Mesenchymal stem cell (in vitro differentiated cells and primary cell): Measurements from ENCODE around the gene NAP1L4.

Experiments
- DNase-seq: peaks from one replicate; pipeline ENCODE4 v3.0.0-alpha.2; 2013
- H2AFZ ChIP-seq: one replicate; pipeline ENCODE4 v1.6.1; 2013; ENCODE audit warnings: low read depth, mild to moderate bottlenecking, control low read depth, inconsistent platforms, low read length, moderate library complexity
- H2AK5ac ChIP-seq: 2 replicates; pipeline ENCODE4 v1.6.1; 2013; ENCODE audit warnings: low read length, moderate library complexity, mild to moderate bottlenecking, inconsistent platforms; ENCODE audit not compliant: severe bottlenecking
- H2BK120ac ChIP-seq: one replicate; pipeline ENCODE4 v1.6.1; 2013; ENCODE audit warnings: low read depth, mild to moderate bottlenecking, inconsistent platforms, low read length, moderate library complexity
- H2BK12ac ChIP-seq, 2 experiments: one replicate each; pipeline ENCODE4 v1.6.1; 2013; ENCODE audit warnings: inconsistent platforms in 2 of 2, low read length in 2 of 2, mild to moderate bottlenecking in 2 of 2, moderate library complexity in 2 of 2, control low read depth in 1 of 2
- H2BK15ac ChIP-seq: one replicate; pipeline ENCODE4 v1.6.1; 2013; ENCODE audit warnings: mild to moderate bottlenecking, low read depth, inconsistent platforms; ENCODE audit not compliant: poor library complexity, severe bottlenecking
- H2BK5ac ChIP-seq: 2 replicates; pipeline ENCODE4 v1.6.1; 2013; ENCODE audit warnings: low read depth, mild to moderate bottlenecking, low read length, control low read depth, inconsistent platforms; ENCODE audit not compliant: poor library complexity, severe bottlenecking
- H3K14ac ChIP-seq, 2 experiments: one replicate each; pipeline ENCODE4 v1.6.1; 2013; ENCODE audit warnings: inconsistent platforms in 2 of 2, low read length in 2 of 2, control low read depth in 1 of 2, mild to moderate bottlenecking in 1 of 2, moderate library complexity in 1 of 2
- H3K18ac ChIP-seq, 2 experiments: one replicate each; pipeline ENCODE4 v1.6.1; 2013; ENCODE audit warnings: inconsistent platforms in 2 of 2, low read length in 2 of 2, control low read depth in 1 of 2, low read depth in 1 of 2, mild to moderate bottlenecking in 1 of 2
- H3K23ac ChIP-seq, 2 experiments: one replicate each; pipeline ENCODE4 v1.6.1; 2013; ENCODE audit warnings: inconsistent platforms in 2 of 2, low read length in 2 of 2, mild to moderate bottlenecking in 2 of 2, moderate library complexity in 2 of 2, control low read depth in 1 of 2
- H3K27ac ChIP-seq: 2 replicates; pipeline ENCODE4 v1.5.1; 2013; ENCODE audit warnings: mild to moderate bottlenecking, moderate library complexity, low read length, control low read depth, inconsistent platforms; ENCODE audit not compliant: poor library complexity, severe bottlenecking
- H3K27me3 ChIP-seq, 2 experiments: 2 replicates each; pipeline versions ENCODE4 v1.6.1 to v1.7.0; 2013; ENCODE audit warnings: low read length in 2 of 2, mild to moderate bottlenecking in 2 of 2, moderate library complexity in 2 of 2, control low read depth in 1 of 2, inconsistent platforms in 1 of 2; ENCODE audit not compliant: control insufficient read depth in 1 of 2, insufficient read depth in 1 of 2
- H3K36me3 ChIP-seq, 2 experiments: 2 replicates each; pipeline versions ENCODE4 v1.6.1 to v1.7.0; 2013; ENCODE audit warnings: low read length in 2 of 2, control low read depth in 1 of 2, inconsistent platforms in 1 of 2, low read depth in 1 of 2, mild to moderate bottlenecking in 1 of 2; ENCODE audit not compliant: insufficient read depth in 2 of 2, control insufficient read depth in 1 of 2
- H3K4ac ChIP-seq, 2 experiments: one replicate each; pipeline ENCODE4 v1.6.1; 2013; ENCODE audit warnings: inconsistent platforms in 2 of 2, low read length in 2 of 2, mild to moderate bottlenecking in 2 of 2, moderate library complexity in 2 of 2, control low read depth in 1 of 2, low read depth in 1 of 2
- H3K4me1 ChIP-seq: 2 replicates; pipeline ENCODE4 v1.6.1; 2013; ENCODE audit warnings: low read depth, low read length, control low read depth; ENCODE audit not compliant: control insufficient read depth, insufficient read depth
- H3K4me2 ChIP-seq: 2 replicates; pipeline ENCODE4 v1.6.1; 2013; ENCODE audit warnings: low read length, mild to moderate bottlenecking, inconsistent platforms; ENCODE audit not compliant: poor library complexity, severe bottlenecking
- H3K4me3 ChIP-seq, 2 experiments: 2 replicates each; pipeline versions ENCODE4 v1.5.1 to v1.7.0; 2013; ENCODE audit warnings: low read length in 2 of 2, mild to moderate bottlenecking in 2 of 2, control low read depth in 1 of 2, low read depth in 1 of 2; ENCODE audit not compliant: insufficient read depth in 1 of 2
- H3K79me1 ChIP-seq: replicated peaks from 2 replicates; pipeline ENCODE4 v1.6.1; 2013; ENCODE audit warnings: mild to moderate bottlenecking, control low read depth, low read length, inconsistent platforms; ENCODE audit not compliant: poor library complexity, severe bottlenecking
- H3K9ac ChIP-seq: 2 replicates; pipeline ENCODE4 v1.7.0; 2013; ENCODE audit warnings: mild to moderate bottlenecking, low read length, moderate library complexity
- H3K9me3 ChIP-seq: 2 replicates; pipeline ENCODE4 v1.7.0; 2013; ENCODE audit warnings: mild to moderate bottlenecking, low read length; ENCODE audit not compliant: control insufficient read depth
- H4K8ac ChIP-seq: one replicate; pipeline ENCODE4 v1.6.1; 2013; ENCODE audit warnings: inconsistent platforms, mild to moderate bottlenecking, low read length, moderate library complexity
- H4K91ac ChIP-seq: one replicate; pipeline ENCODE4 v1.6.1; 2013; ENCODE audit warnings: mild to moderate bottlenecking, low read length, inconsistent platforms
- WGBS: methylation state at CpG from one replicate; pipeline ENCODE4 v1.1.7; 2013; ENCODE audit warnings: mixed read lengths; 5-methylcytosine and 5-hydroxymethylcytosine counted together

NAP1L4 gene

GRCh38 chr11:2934021-2934550 is 58.0 kb downstream of the NAP1L4 start:
- H3K23ac ChIP-seq: no peak overlapping the region
- 98% methylated on average over 7 of the region's 7 CpGs for WGBS

GRCh38 chr11:2933375-2934020 is 58.6 kb downstream of the NAP1L4 start:
- Histone ChIP-seq H3K27ac (peak overlapping the region; percentile 14), H3K4me1 (peaks cover 35% of the 10 kb centered on the region), H2BK120ac (no peak overlapping the region), H3K4me3 (no peak overlapping the region), H3K4me2 (no peak overlapping the region), H3K36me3 (peaks cover 0 to 3% of the 10 kb centered on the region in 2 experiments), H4K8ac (peak overlapping the region; percentile 82), H2BK5ac (no peak overlapping the region), H3K79me1 (no peaks in the 10 kb centered on the region), H3K14ac (peak overlapping the region in 1 of 2 experiments; percentile 83), H2AK5ac (peak overlapping the region; percentile 72), H2BK12ac (peak overlapping the region; percentile 59 to 76), H3K23ac (no peak overlapping the region), H4K91ac (peak overlapping the region; percentile 91), H3K18ac (peak overlapping the region; percentile 16 to 51), H3K9me3 (peaks cover 5% of the 10 kb centered on the region), H3K27me3 (no peaks in the 10 kb centered on the region), H2AFZ (no peak overlapping the region), H3K9ac (peak overlapping the region; percentile 61), H3K4ac (peak overlapping the region in 1 of 2 experiments; percentile 13), H2BK15ac (no peak overlapping the region)
- peak; percentile 89 for DNase-seq
- WGBS: 50% methylated on average over 12 of the region's 12 CpGs

More at GRCh38 chr11:2934021-2934550, 58.0 kb downstream of the NAP1L4 start:
- Histone ChIP-seq H2BK120ac (no peak overlapping the region), H3K4ac (no peak overlapping the region), H2BK12ac (peak overlapping the region in 1 of 2 experiments; percentile 76), H3K4me1 (peaks cover 29% of the 10 kb centered on the region), H3K27me3 (no peaks in the 10 kb centered on the region), H3K36me3 (peaks cover 0 to 3% of the 10 kb centered on the region in 2 experiments), H4K8ac (no peak overlapping the region), H3K18ac (peak overlapping the region; percentile 16 to 51), H4K91ac (peak overlapping the region; percentile 91), H3K14ac (no peak overlapping the region), H2BK5ac (no peak overlapping the region), H3K9me3 (peaks cover 9% of the 10 kb centered on the region), H3K79me1 (peaks cover under 1% of the 10 kb centered on the region), H2AK5ac (peak overlapping the region; percentile 18), H3K4me2 (no peak overlapping the region), H3K9ac (no peak overlapping the region), H3K27ac (peak overlapping the region; percentile 2), H2AFZ (no peak overlapping the region), H3K4me3 (no peak overlapping the region), H2BK15ac (peak overlapping the region; percentile 13)
- no peak for DNase-seq

DNA sequence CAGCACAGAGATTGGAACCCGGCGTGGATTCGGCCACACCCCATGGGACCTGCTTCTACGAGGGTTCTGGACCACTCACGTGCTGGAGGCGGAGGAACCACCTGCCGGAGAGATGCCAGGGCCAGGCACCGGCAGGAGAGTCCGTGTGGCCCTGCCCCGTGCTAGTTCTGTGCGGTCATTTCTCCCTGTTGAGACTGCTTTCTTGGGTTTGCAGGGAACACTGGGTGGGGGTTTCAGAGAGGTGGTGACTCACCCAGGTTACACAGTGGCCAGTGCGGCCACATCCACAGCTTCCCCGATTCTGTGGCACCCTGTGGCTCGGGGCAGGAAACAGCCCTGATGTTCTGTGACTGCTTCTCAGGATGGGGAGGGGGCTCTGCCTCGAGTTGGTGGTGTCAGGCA is 59.3 kb downstream of the NAP1L4 start:
- Histone ChIP-seq H3K18ac (peak overlapping the region in 1 of 2 experiments; percentile 51), H3K36me3 (peaks cover 0 to 3% of the 10 kb centered on the region in 2 experiments), H2BK12ac (peak overlapping the region in 1 of 2 experiments; percentile 59), H4K8ac (peak overlapping the region; percentile 82), H3K4me3 (peak overlapping the region in 1 of 2 experiments; percentile 37), H3K9me3 (peaks cover 4% of the 10 kb centered on the region), H2AFZ (no peak overlapping the region), H2BK5ac (no peak overlapping the region), H2AK5ac (peak overlapping the region; percentile 27), H3K14ac (peak overlapping the region in 1 of 2 experiments; percentile 61), H2BK15ac (peak overlapping the region; percentile 15), H2BK120ac (no peak overlapping the region), H3K4ac (peak overlapping the region; percentile 13 to 21), H4K91ac (no peak overlapping the region), H3K23ac (no peak overlapping the region), H3K9ac (peak overlapping the region; percentile 61), H3K79me1 (no peaks in the 10 kb centered on the region), H3K27ac (peak overlapping the region; percentile 14), H3K4me2 (no peak overlapping the region), H3K4me1 (peaks cover 38% of the 10 kb centered on the region), H3K27me3 (no peaks in the 10 kb centered on the region)
- DNase-seq: peak; percentile 71
- WGBS: 76% methylated on average over 15 of the region's 15 CpGs
